Large intestine (tissue), 3 donors: Measurements from ENCODE around the gene SCAPER. TPM values are rescaled to one million over a fixed set of nuclear protein-coding genes. Genes with fewer than 3 reads are reported as not detected.

ENCODE experiments used
- DNase-seq, 2 donors: peaks; one replicate each; pipeline versions ENCODE4 v3.0.0 to v3.0.0-alpha.2; 2013
- H3K27ac ChIP-seq: one replicate; pipeline ENCODE4 v1.5.1; 2013; ENCODE audit warnings: low read length
- H3K27me3 ChIP-seq: 2 replicates; pipeline ENCODE4 v1.6.1; 2013; ENCODE audit warnings: low read length; ENCODE audit not compliant: control insufficient read depth, insufficient read depth
- H3K36me3 ChIP-seq: 2 replicates; pipeline ENCODE4 v1.6.1; 2013; ENCODE audit warnings: low read length; ENCODE audit not compliant: control insufficient read depth, insufficient read depth
- H3K4me1 ChIP-seq: one replicate; pipeline ENCODE4 v1.6.1; 2013; ENCODE audit warnings: low read length; ENCODE audit not compliant: control insufficient read depth, insufficient read depth
- H3K4me3 ChIP-seq: one replicate; pipeline ENCODE4 v1.5.1; 2013; ENCODE audit warnings: low read length
- H3K9me3 ChIP-seq: one replicate; pipeline ENCODE4 v1.6.1; 2013; ENCODE audit warnings: mild to moderate bottlenecking, low read depth, low read length, moderate library complexity; ENCODE audit not compliant: control insufficient read depth
- WGBS: methylation state at CpG from one replicate; pipeline ENCODE4 v1.1.5; 2013; ENCODE audit warnings: low lambda C conversion rate; ENCODE audit not compliant: insufficient coverage; 5-methylcytosine and 5-hydroxymethylcytosine counted together
- polyA plus RNA-seq: library from polyadenylated mRNA; unstranded; fragments of 120-200 nt; gene quantifications from one replicate; pipeline ENCODE4 v1.2.1, GENCODE V29; 2013

The SCAPER gene
- polyA plus RNA-seq, 1 donor = 28.0 TPM

GRCh38 chr15:76337696-76338485 is 567.2 kb downstream of the SCAPER start:
- H3K4me1 ChIP-seq = peaks cover 31% of the 10 kb centered on the region
- WGBS = no CpG with 5 or more reads among the region's 89 CpGs

GRCh38 chr15:76337059-76337695 is 568.0 kb downstream of the SCAPER start:
- 17% methylated on average over 1 of the region's 25 CpGs for WGBS
- H3K36me3 ChIP-seq = no peaks in the 10 kb centered on the region
- DNase-seq = peak in 1 of 2 donors; percentile 46
- H3K4me1 ChIP-seq = peaks cover 30% of the 10 kb centered on the region
- H3K27me3 ChIP-seq = peaks cover 95% of the 10 kb centered on the region
- peaks cover 33% of the 10 kb centered on the region for H3K9me3 ChIP-seq
- peak overlapping the region; percentile 48 for H3K4me3 ChIP-seq
- H3K27ac ChIP-seq = peak overlapping the region; percentile 70

More at GRCh38 chr15:76337696-76338485, 567.2 kb downstream of the SCAPER start:
- peak overlapping the region; percentile 70 for H3K27ac ChIP-seq
- no peaks in the 10 kb centered on the region for H3K36me3 ChIP-seq
- H3K27me3 ChIP-seq = peaks cover 99% of the 10 kb centered on the region
- peak overlapping the region; percentile 48 for H3K4me3 ChIP-seq
- H3K9me3 ChIP-seq = peaks cover 38% of the 10 kb centered on the region
- DNase-seq = peak in 1 of 2 donors; percentile 63

- H3K4me1 ChIP-seq = peaks cover 23% of the 10 kb centered on the region
These were observed 568.7 kb downstream of the SCAPER start, which contains the start of gene ISL2 for GRCh38 chr15:76336254-76337058. ISL2 (plus strand) TSS chr15:76336773; CDS start chr15:76336884, 111 bp downstream.

GRCh38 chr15:76335307-76336253 is 569.6 kb downstream of the SCAPER start:
- H3K4me1 ChIP-seq = peaks cover 20% of the 10 kb centered on the region
- peak in 1 of 2 donors; percentile 53 for DNase-seq
- WGBS = 8% methylated on average over 4 of the region's 39 CpGs
- peaks cover 79% of the 10 kb centered on the region for H3K27me3 ChIP-seq
- H3K9me3 ChIP-seq = peaks cover 28% of the 10 kb centered on the region
- peak overlapping the region; percentile 74 for H3K27ac ChIP-seq
- H3K36me3 ChIP-seq = no peaks in the 10 kb centered on the region
- peak overlapping the region; percentile 48 for H3K4me3 ChIP-seq

More at GRCh38 chr15:76336254-76337058, 568.7 kb downstream of the SCAPER start, which contains the start of gene ISL2:
- WGBS = no CpG with 5 or more reads among the region's 40 CpGs
- peaks cover 88% of the 10 kb centered on the region for H3K27me3 ChIP-seq
- peak within 1 kb of the TSS; percentile 48 for H3K4me3 ChIP-seq
- H3K36me3 ChIP-seq = no peaks in the 10 kb centered on the region
- peak within 1 kb of the TSS; percentile 74 for H3K27ac ChIP-seq
- peaks cover 30% of the 10 kb centered on the region for H3K9me3 ChIP-seq
- DNase-seq = peak; percentile 72 to 74

- Histone ChIP-seq H3K36me3 (no peaks in the 10 kb centered on the region), H3K4me1 (peaks cover 12% of the 10 kb centered on the region), H3K27ac (peak overlapping the region; percentile 37), H3K27me3 (peaks cover 75% of the 10 kb centered on the region), H3K4me3 (no peak overlapping the region), H3K9me3 (peaks cover 20% of the 10 kb centered on the region)
- no CpG with 5 or more reads among the region's 44 CpGs for WGBS
- no peak for DNase-seq
These were observed 570.5 kb downstream of the SCAPER start for GRCh38 chr15:76334438-76335306.

- Histone ChIP-seq H3K27ac (no peak overlapping the region), H3K36me3 (no peaks in the 10 kb centered on the region), H3K4me3 (no peak overlapping the region), H3K4me1 (peaks cover 11% of the 10 kb centered on the region), H3K9me3 (peaks cover 17% of the 10 kb centered on the region), H3K27me3 (peaks cover 75% of the 10 kb centered on the region)
- no CpG with 5 or more reads among the region's 9 CpGs for WGBS
- DNase-seq = no peak
These were observed 571.3 kb downstream of the SCAPER start for GRCh38 chr15:76333720-76334437.

- no peak overlapping the region for H3K27ac ChIP-seq
- H3K36me3 ChIP-seq = no peaks in the 10 kb centered on the region
- H3K4me1 ChIP-seq = peaks cover 11% of the 10 kb centered on the region
- H3K4me3 ChIP-seq = no peak overlapping the region
- H3K9me3 ChIP-seq = peaks cover 17% of the 10 kb centered on the region
- peaks cover 71% of the 10 kb centered on the region for H3K27me3 ChIP-seq
- whole genome bisulfite sequencing = no CpG with 5 or more reads among the region's 1 CpG
- no peak for DNase-seq
These were observed 571.8 kb downstream of the SCAPER start for GRCh38 chr15:76333309-76333708.

- no peak for DNase-seq
- peaks cover 69% of the 10 kb centered on the region for H3K27me3 ChIP-seq
- no peak overlapping the region for H3K4me3 ChIP-seq
- H3K9me3 ChIP-seq = peaks cover 13% of the 10 kb centered on the region
- H3K27ac ChIP-seq = no peak overlapping the region
- WGBS = no CpG with 5 or more reads among the region's 1 CpG
- H3K4me1 ChIP-seq = peaks cover 11% of the 10 kb centered on the region
- H3K36me3 ChIP-seq = no peaks in the 10 kb centered on the region
These were observed 572.3 kb downstream of the SCAPER start for GRCh38 chr15:76332796-76333195.
